ENCODE results near the gene C2orf68.
"Not testable (repeated sequence)": the region's sequence is repeated elsewhere in the genome, so short reads cannot be mapped to it uniquely, and the experiment has no call there.

The C2orf68 gene

GRCh38 chr2:85628658-85629057 lies 16.8 kb upstream of the C2orf68 start:
- FAIRE-seq (no peak), DNase-seq (ENCODE audit: insufficient read length, low spot score) (no peak)
- TF ChIP-seq CTCF (IDR thresholded peaks at IDR 0.05; ENCODE audit: insufficient read depth, missing control alignments) = no peak

GRCh38 chr2:85623991-85624390 lies 12.1 kb upstream of the C2orf68 start:
- no peak for TF ChIP-seq CTCF (IDR thresholded peaks at IDR 0.05; ENCODE audit: insufficient read depth, missing control alignments)
- FAIRE-seq (no peak), DNase-seq (ENCODE audit: insufficient read length, low spot score) (no peak)

GRCh38 chr2:85621338-85621737 lies 9.5 kb upstream of the C2orf68 start:
- no peak for FAIRE-seq
- DNase-seq (ENCODE audit: insufficient read length, low spot score) = no peak
- no peak for TF ChIP-seq CTCF (IDR thresholded peaks at IDR 0.05; ENCODE audit: insufficient read depth, missing control alignments)

- FAIRE-seq = no peak
- DNase-seq (ENCODE audit: insufficient read length, low spot score) = no peak
- TF ChIP-seq CTCF (IDR thresholded peaks at IDR 0.05; ENCODE audit: insufficient read depth, missing control alignments) = no peak
These were observed 7.8 kb upstream of the C2orf68 start for GRCh38 chr2:85619617-85620016.

- DNase-seq (ENCODE audit: insufficient read length, low spot score); FAIRE-seq: not testable (repeated sequence)
These were observed 5.9 kb upstream of the C2orf68 start for GRCh38 chr2:85617723-85618122.

- FAIRE-seq = no peak
These were observed 3.5 kb upstream of the C2orf68 start for GRCh38 chr2:85615413-85615728.

GRCh38 chr2:85614757-85615156 lies 2.9 kb upstream of the C2orf68 start:
- not testable (repeated sequence) for FAIRE-seq

More at GRCh38 chr2:85615413-85615728, 3.5 kb upstream of the C2orf68 start:
- DNase-seq (ENCODE audit: insufficient read length, low spot score) = no peak
- no peak for TF ChIP-seq CTCF (IDR thresholded peaks at IDR 0.05; ENCODE audit: insufficient read depth, missing control alignments)

GRCh38 chr2:85613717-85614515 lies 2.0 kb upstream of the C2orf68 start:
- DNase-seq (ENCODE audit: insufficient read length, low spot score) (no peak), FAIRE-seq (no peak)
- no peak for TF ChIP-seq CTCF (IDR thresholded peaks at IDR 0.05; ENCODE audit: insufficient read depth, missing control alignments)

More at GRCh38 chr2:85614757-85615156, 2.9 kb upstream of the C2orf68 start:
- not testable (repeated sequence) for DNase-seq (ENCODE audit: insufficient read length, low spot score)

Data from D721Med (cell line).